IPS-11a (cell line): ENCODE measurements around the gene LRRC73.
"Not testable (repeated sequence)": the region's sequence is repeated elsewhere in the genome, so short reads cannot be mapped to it uniquely, and the experiment has no call there.

Source experiments
- H3K4me3 ChIP-seq: one replicate; pipeline ENCODE4 v1.5.1; 2013; ENCODE audit warnings: low read depth, low read length, control low read depth

The LRRC73 gene

DNA sequence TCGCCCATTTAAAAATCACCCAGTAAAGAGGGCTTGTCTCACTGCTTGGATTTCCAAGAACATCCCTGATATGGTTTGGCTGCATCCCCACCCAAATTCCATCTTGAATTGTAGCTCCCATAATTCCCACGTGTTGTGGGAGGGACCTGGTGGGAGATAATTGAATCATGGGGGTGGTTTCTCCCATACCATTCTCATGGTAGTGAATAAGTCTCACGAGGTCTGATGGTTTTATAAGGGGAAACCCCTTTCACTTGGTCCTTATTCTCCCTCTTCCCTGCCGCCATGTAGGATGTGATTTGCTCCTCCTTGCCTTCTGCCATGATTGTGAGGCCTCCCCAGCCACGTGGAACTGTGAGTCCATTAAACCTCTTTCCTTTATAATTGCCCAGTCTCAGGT, 42.9 kb downstream of the LRRC73 start:
- not testable (repeated sequence) for H3K4me3 ChIP-seq

DNA sequence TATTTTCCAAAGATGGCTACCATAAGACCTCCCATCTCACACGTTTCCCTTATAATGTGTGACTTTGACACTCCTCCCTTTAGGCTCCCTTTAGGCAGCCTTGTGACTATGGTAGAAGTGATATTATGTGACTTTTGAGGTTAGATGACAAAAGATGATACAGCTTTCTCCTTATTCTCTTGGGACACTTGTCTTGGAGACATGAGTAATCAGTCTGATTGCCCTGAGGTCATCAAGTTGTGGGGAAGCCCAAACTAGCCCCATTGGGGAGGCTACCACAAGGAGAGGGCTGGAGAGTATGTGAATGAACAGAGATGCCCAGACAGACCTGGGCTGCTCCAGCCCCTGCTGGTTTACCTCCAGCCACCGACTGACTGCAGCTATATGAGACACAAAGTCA, 44.2 kb downstream of the LRRC73 start:
- no peak overlapping the region for H3K4me3 ChIP-seq

DNA sequence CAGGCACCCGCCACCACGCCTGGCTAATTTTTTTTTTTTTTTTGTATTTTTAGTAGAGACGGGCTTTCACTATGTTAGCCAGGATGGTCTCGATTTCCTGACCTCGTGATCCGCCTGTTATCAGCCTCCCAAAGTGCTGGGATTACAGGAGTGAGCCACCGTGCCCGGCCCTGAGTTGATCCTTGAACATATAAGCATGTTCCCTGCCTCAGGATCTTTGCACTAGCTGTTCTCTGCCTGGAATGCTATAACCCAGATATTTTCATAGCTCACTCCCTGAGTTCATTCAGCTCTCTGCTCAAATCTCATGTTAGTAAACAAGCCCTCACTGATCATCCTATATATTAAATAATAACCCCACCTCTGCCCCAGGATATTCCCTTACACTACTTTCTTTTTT, 45.8 kb downstream of the LRRC73 start:
- H3K4me3 ChIP-seq, result no peak overlapping the region

DNA sequence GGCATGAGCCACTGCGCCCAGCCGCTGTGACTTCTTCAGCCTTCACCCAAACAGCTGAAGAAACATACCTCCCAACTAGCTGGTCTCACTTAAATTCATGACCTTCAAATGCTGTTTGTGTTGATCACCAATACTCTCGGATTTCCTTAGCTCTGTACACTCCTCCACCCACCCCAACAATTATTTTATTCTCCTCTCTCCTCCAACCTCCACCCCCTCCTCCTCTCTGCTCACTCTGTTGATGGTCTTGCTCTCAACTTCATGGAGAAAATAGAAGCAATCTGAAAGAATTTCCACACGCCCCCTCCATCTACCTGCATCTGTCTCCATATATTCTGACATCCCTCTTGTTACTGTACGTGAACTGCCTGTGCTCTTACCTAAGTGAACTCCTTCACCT, 48.2 kb downstream of the LRRC73 start:
- H3K4me3 ChIP-seq, result no peak overlapping the region

DNA sequence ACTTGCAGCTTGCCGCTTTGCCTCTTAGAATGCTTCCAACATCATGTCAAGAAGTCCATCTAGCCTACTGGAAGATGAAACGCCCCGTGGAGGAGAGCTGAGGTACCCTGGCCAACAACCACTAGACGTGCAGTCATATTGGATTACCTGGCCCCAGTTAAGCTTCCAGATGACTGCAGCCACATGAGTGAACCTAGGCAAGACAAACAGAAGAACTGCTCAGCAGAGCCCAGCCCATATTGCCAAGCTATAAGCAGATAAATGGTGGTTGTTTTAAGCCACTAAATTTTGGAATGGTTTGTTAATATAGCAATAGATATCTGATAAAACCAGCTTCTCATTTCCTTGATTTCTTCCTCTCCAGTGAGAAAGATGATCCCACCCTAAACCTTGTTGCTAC, 50.1 kb downstream of the LRRC73 start:
- H3K4me3 ChIP-seq, result no peak overlapping the region

DNA sequence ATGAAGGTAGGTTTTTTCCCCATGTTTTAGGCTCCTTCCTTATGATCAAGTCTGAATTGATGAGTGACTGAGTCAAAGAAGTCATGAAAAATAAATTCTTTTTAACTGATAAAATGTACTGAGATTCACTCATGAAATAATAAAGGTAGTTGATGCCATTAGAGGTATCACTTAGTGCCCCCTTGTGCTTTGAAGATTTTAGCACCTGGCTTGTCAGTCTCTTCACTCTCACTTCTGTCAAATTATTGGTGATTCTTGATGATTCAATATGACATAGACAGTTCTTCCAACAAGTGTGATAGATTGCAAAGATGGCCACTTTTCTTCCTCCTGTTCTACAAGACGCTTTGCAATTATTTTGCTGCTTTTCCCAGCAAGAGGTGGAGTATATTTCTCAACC, 50.6 kb downstream of the LRRC73 start:
- no peak overlapping the region for H3K4me3 ChIP-seq

DNA sequence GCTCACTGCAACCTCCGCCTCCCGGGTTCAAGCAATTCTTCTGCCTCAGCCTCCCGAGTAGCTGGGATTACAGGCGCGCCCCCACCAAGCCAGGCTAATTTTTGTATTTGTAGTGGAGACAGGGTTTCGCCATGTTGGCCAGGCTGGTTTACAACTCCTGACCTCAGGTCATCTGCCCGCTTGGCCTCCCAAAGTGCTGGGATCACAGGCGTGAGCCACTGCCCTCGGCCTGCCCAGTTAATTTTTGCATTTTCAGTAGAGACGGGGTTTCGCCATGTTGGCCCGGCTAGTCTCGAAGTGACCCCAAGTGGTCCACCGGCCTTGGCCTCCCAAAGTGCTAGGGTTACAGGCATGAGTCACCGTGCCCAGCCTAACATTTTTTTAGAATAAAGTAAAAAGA, 52.0 kb downstream of the LRRC73 start:
- H3K4me3 ChIP-seq, result not testable (repeated sequence)

DNA sequence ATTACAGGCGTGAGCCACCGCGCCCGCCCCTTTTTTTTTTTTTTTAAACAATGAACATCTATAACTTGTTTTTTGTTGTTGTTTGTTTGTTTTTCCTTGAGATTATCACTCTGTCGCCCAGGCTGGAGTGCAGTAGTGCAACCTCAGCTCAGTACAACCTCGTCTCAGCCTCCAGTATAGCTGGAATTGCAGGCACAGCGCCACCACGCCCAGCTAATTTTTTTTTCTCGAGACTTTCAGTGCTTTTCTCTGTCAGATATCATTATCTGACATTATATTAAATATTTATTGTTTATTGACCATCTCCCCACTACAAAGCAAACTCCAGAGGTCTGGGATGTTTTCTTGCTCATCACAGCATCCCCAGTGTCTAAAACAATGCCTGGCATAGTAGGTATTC, 52.5 kb downstream of the LRRC73 start:
- H3K4me3 ChIP-seq, result no peak overlapping the region
